ENCODE results near the gene DSCAML1.

GRCh38 chr11:117440258-117440657, 356.8 kb downstream of the DSCAML1 start:
- TF ChIP-seq CTCF (IDR thresholded peaks at IDR 0.05) (no peak), POLR2A (IDR thresholded peaks at IDR 0.05) (no peak)
